HCT116 (cell line): ENCODE measurements around the gene WDR4. TPM values are rescaled to one million over a fixed set of nuclear protein-coding genes. Genes with fewer than 3 reads are reported as not detected.

Source experiments
- ATAC-seq: fragments of 200-7000 bp; cut with Tn5 transposase; 2 replicates; pipeline ENCODE4 v1.9.1; 2020; ENCODE audit warnings: mild to moderate bottlenecking, moderate library complexity
- BruUV-seq: library from RNA; stranded (reverse); fragments of 400-500 nt; replicated peaks from 2 replicates; lab custom pipeline; 2021; lab: Mats Ljungman, UMichigan
- CTCF ChIA-PET: fragments of 300-600 bp; sonication (Branson Sonifier 250); formaldehyde crosslinking; loops from one replicate; lab custom pipeline; 2021; ENCODE audit warnings: antibody characterized with exemption; lab: Charles Lee
- POLR2A ChIA-PET: fragments of 300-600, 350-600 bp; sonication (Branson Sonifier 250); formaldehyde crosslinking; loops from one replicate; lab custom pipeline; 2021; ENCODE audit warnings: antibody characterized with exemption; lab: Charles Lee
- RAD21 ChIA-PET, 2 experiments: fragments of 300-600 bp; sonication (Branson Sonifier 250); formaldehyde crosslinking; loops; one replicate each; lab custom pipeline; 2023; ENCODE audit warnings: low total read pairs in 2 of 2; ENCODE audit not compliant: uncharacterized antibody in 2 of 2, unreplicated experiment in 2 of 2, low non-redundant PET in 1 of 2; lab: Charles Lee
- DNase-seq: peaks from one replicate; pipeline ENCODE4 v3.0.0-alpha.2; 2010; ENCODE audit warnings: low read depth, low spot score
- H2AFZ ChIP-seq: fragments of 200-600 bp; shearing (Covaris generic), sonication (generic); 2 replicates; pipeline ENCODE4 v1.6.1; 2017; ENCODE audit warnings: low read depth, mixed run types, mixed read lengths, antibody characterized with exemption, low read length; ENCODE audit not compliant: poor library complexity, severe bottlenecking
- H3K27ac ChIP-seq: 2 replicates; pipeline ENCODE4 v1.5.1; 2012; ENCODE audit warnings: low read depth, low read length
- H3K27me3 ChIP-seq: fragments of 200-600 bp; sonication (generic); 2 replicates; pipeline ENCODE4 v1.6.1; 2016; ENCODE audit warnings: mixed run types, low read length, mixed read lengths; ENCODE audit not compliant: insufficient read depth
- H3K36me3 ChIP-seq, 2 experiments: fragments of 200-500 bp in 1 of 2; fragments of 200-600 bp in 1 of 2; sonication (Bioruptor generic) in 1 of 2; sonication (generic) in 1 of 2; 2 replicates each; pipeline versions ENCODE4 v1.5.1 to v1.6.1; 2014 to 2016; ENCODE audit warnings: low read length in 2 of 2, inconsistent platforms in 1 of 2, mixed read lengths in 1 of 2, mixed run types in 1 of 2; ENCODE audit not compliant: insufficient read depth in 2 of 2, control insufficient read depth in 1 of 2
- H3K4me1 ChIP-seq, 2 experiments: fragments of 200-600 bp in 1 of 2; sonication (generic) in 1 of 2; 2 replicates each; pipeline versions ENCODE4 v1.5.1 to v1.6.1; 2012 to 2017; ENCODE audit warnings: low read length in 2 of 2, inconsistent platforms in 1 of 2, mild to moderate bottlenecking in 1 of 2, mixed read lengths in 1 of 2, mixed run types in 1 of 2, moderate library complexity in 1 of 2; ENCODE audit not compliant: insufficient read depth in 2 of 2, control insufficient read depth in 1 of 2
- H3K4me2 ChIP-seq: fragments of 200-600 bp; sonication (generic); 2 replicates; pipeline ENCODE4 v1.6.1; 2017; ENCODE audit warnings: mixed run types, low read length, mixed read lengths
- H3K4me3 ChIP-seq, 2 experiments: fragments of 200-600 bp in 1 of 2; sonication (generic) in 1 of 2; replicated peaks in 1 of 2; 2 replicates each; pipeline ENCODE4 v1.5.1; 2011 to 2016; ENCODE audit warnings: low read length in 2 of 2, control low read depth in 1 of 2, low read depth in 1 of 2, mild to moderate bottlenecking in 1 of 2, mixed read lengths in 1 of 2, mixed run types in 1 of 2
- H3K79me2 ChIP-seq: fragments of 200-600 bp; sonication (generic); 2 replicates; pipeline ENCODE4 v1.6.1; 2017; ENCODE audit warnings: mild to moderate bottlenecking, mixed run types, low read length, moderate library complexity, mixed read lengths; ENCODE audit not compliant: insufficient read depth
- H3K9ac ChIP-seq: fragments of 200-600 bp; sonication (generic); 2 replicates; pipeline ENCODE4 v1.6.1; 2016; ENCODE audit warnings: low read length, mixed read lengths
- H3K9me2 ChIP-seq: fragments of 200-600 bp; sonication (generic), shearing (Covaris generic); 2 replicates; pipeline ENCODE4 v1.6.1; 2017; ENCODE audit warnings: mixed run types, mild to moderate bottlenecking, moderate library complexity; ENCODE audit not compliant: insufficient read depth
- H3K9me3 ChIP-seq, 2 experiments: fragments of 200-500 bp in 1 of 2; fragments of 200-600 bp in 1 of 2; sonication (Bioruptor generic) in 1 of 2; sonication (generic) in 1 of 2; 2 replicates each; pipeline ENCODE4 v1.6.1; 2014 to 2017; ENCODE audit warnings: low read length in 2 of 2, mixed read lengths in 2 of 2, inconsistent platforms in 1 of 2, low read depth in 1 of 2, mild to moderate bottlenecking in 1 of 2, mixed run types in 1 of 2, moderate library complexity in 1 of 2; ENCODE audit not compliant: control insufficient read depth in 1 of 2, insufficient read depth in 1 of 2
- H4K20me1 ChIP-seq: fragments of 200-600 bp; sonication (generic), shearing (Covaris generic); 2 replicates; pipeline ENCODE4 v1.6.1; 2017; ENCODE audit warnings: mixed run types, mild to moderate bottlenecking, moderate library complexity; ENCODE audit not compliant: insufficient read depth
- ATF3 ChIP-seq: IDR thresholded peaks from 2 replicates; pipeline ENCODE4 v1.6.1; 2012
- CBX3 ChIP-seq: IDR thresholded peaks from 2 replicates; pipeline ENCODE4 v1.6.1; 2012; ENCODE audit warnings: low read depth
- CTCF ChIP-seq, 3 experiments: fragments of 200-600 bp in 1 of 3; sonication (generic) in 1 of 3; IDR thresholded peaks in 2 of 3; conservative IDR thresholded peaks in 1 of 3; 2 replicates each; pipeline ENCODE4 v1.5.1; 2012 to 2017; ENCODE audit warnings: low read depth in 2 of 3, low read length in 2 of 3, antibody characterized with exemption in 1 of 3, borderline replicate concordance in 1 of 3, control low read depth in 1 of 3, mild to moderate bottlenecking in 1 of 3, mixed read lengths in 1 of 3, mixed run types in 1 of 3, moderate library complexity in 1 of 3; ENCODE audit not compliant: insufficient read depth in 1 of 3
- EGR1 ChIP-seq: IDR thresholded peaks from 2 replicates; pipeline ENCODE4 v1.6.1; 2012; ENCODE audit warnings: low read depth
- EZH2 ChIP-seq: fragments of 200-600 bp; sonication (generic); IDR thresholded peaks from 2 replicates; pipeline ENCODE4 v1.6.1; 2017; ENCODE audit warnings: antibody characterized with exemption, mixed run types
- EZH2phosphoT487 ChIP-seq: fragments of 200-600 bp; IDR thresholded peaks from 2 replicates; pipeline ENCODE4 v1.6.1; 2018; ENCODE audit warnings: antibody characterized with exemption, borderline replicate concordance
- FOSL1 ChIP-seq: IDR thresholded peaks from 2 replicates; pipeline ENCODE4 v1.6.1; 2012; ENCODE audit warnings: low read depth
- JUND ChIP-seq: IDR thresholded peaks from 2 replicates; pipeline ENCODE4 v1.6.1; 2012
- MAX ChIP-seq: IDR thresholded peaks from 2 replicates; pipeline ENCODE4 v1.6.1; 2012
- POLR2A ChIP-seq: IDR thresholded peaks from 2 replicates; pipeline ENCODE4 v1.7.0; 2011; ENCODE audit warnings: borderline replicate concordance; ENCODE audit not compliant: insufficient read depth, insufficient read length; ENCODE audit errors: extremely low read depth
- POLR2AphosphoS5 ChIP-seq: IDR thresholded peaks from 2 replicates; pipeline ENCODE4 v1.6.1; 2011; ENCODE audit warnings: mild to moderate bottlenecking, low read depth, low read length, moderate library complexity
- RAD21 ChIP-seq: IDR thresholded peaks from 2 replicates; pipeline ENCODE4 v1.6.1; 2012; ENCODE audit warnings: low read depth, mild to moderate bottlenecking
- REST ChIP-seq: IDR thresholded peaks from 2 replicates; pipeline ENCODE4 v1.6.1; 2012; ENCODE audit warnings: low read depth
- SP1 ChIP-seq: IDR thresholded peaks from 2 replicates; pipeline ENCODE4 v1.6.1; 2012; ENCODE audit warnings: low read depth
- SRF ChIP-seq: IDR thresholded peaks from 2 replicates; pipeline ENCODE4 v1.6.1; 2012; ENCODE audit warnings: low read depth
- TCF7L2 ChIP-seq: IDR thresholded peaks from 2 replicates; pipeline ENCODE4 v1.7.0; 2011; ENCODE audit warnings: borderline replicate concordance, inconsistent platforms; ENCODE audit not compliant: insufficient read depth, insufficient read length; ENCODE audit errors: extremely low read depth
- YY1 ChIP-seq: IDR thresholded peaks from 2 replicates; pipeline ENCODE4 v1.6.1; 2011; ENCODE audit warnings: low read length, low read depth, moderate library complexity, mild to moderate bottlenecking; ENCODE audit not compliant: insufficient replicate concordance; ENCODE audit errors: extremely low read depth
- ZBTB33 ChIP-seq: IDR thresholded peaks from 2 replicates; pipeline ENCODE4 v1.6.1; 2011; ENCODE audit warnings: mild to moderate bottlenecking, low read length, moderate library complexity; ENCODE audit not compliant: insufficient replicate concordance; ENCODE audit errors: extremely low read depth
- ZFX ChIP-seq: fragments of 450-650 bp; IDR thresholded peaks from 2 replicates; pipeline ENCODE4 v1.6.1; 2017
- intact Hi-C: fragments of 100-400 bp; cut with micrococcal nuclease; formaldehyde crosslinking; loops from 2 replicates; pipeline ENCODE4 v1.10.0; 2022
- total RNA-seq: library from RNA; stranded (reverse); gene quantifications from one replicate; pipeline ENCODE4 v1.2.1, GENCODE V29; 2021; ENCODE audit not compliant: unreplicated experiment

Gene WDR4
- total RNA-seq, 1 experiment from 2014 or later, result 34.8 TPM

- no peaks in the 10 kb centered on the region for H3K9me2 ChIP-seq
- no peak for ATAC-seq
- no peak overlapping the region for H3K9ac ChIP-seq
- intact Hi-C loops, result loop anchor here (10.0 kb wide), 1 partner anchor 976 kb away; no protein-coding TSS in a partner anchor
- ChIA-PET CTCF (no interaction called here), RAD21 (no interaction called here), POLR2A (no interaction called here)
- H3K4me3 ChIP-seq, result no peak overlapping the region
- peaks cover 99% of the 10 kb centered on the region for H3K79me2 ChIP-seq
- peaks cover 39 to 73% of the 10 kb centered on the region in 2 experiments for H3K36me3 ChIP-seq
- no peak overlapping the region for H3K4me2 ChIP-seq
- no peaks in the 10 kb centered on the region for H3K4me1 ChIP-seq
- H3K27me3 ChIP-seq, result no peaks in the 10 kb centered on the region
- BruUV-seq, result no TSS peak
- no peaks in the 10 kb centered on the region; the same call in 1 of the 2 replicates for H4K20me1 ChIP-seq
- H3K9me3 ChIP-seq, result no peaks in the 10 kb centered on the region
- H3K27ac ChIP-seq, result no peak overlapping the region
- H2AFZ ChIP-seq, result no peak overlapping the region
- TF ChIP-seq CTCF (IDR thresholded peaks at IDR 0.05 in 2 of 3, conservative IDR thresholded peaks at IDR 0.05 in 1 of 3; ENCODE audit: borderline replicate concordance in 1 of 3, insufficient read depth in 1 of 3, low read depth in 2 of 3, low read length in 2 of 3) (no peak), FOSL1 (no peak), EZH2phosphoT487 (no peak), RAD21 (no peak), ZBTB33 (no peak), CBX3 (no peak), POLR2A (no peak), ZFX (no peak), POLR2AphosphoS5 (no peak), ATF3 (no peak), SP1 (no peak), JUND (no peak), TCF7L2 (no peak), YY1 (no peak), MAX (no peak), REST (no peak), SRF (no peak), EZH2 (no peak), EGR1 (no peak)
- TF ChIP-seq, all 23 proteins: peak for 0
- no peak for DNase-seq
Observed at GRCh38 chr21:42860345-42860744, 19.0 kb downstream of the WDR4 start.
